Endothelial cell of umbilical vein (primary cell): ENCODE measurements around the gene GNAI1. TPM values are rescaled to one million over a fixed set of nuclear protein-coding genes. Genes with fewer than 3 reads are reported as not detected.

Experiments
- BruUV-seq: library from RNA; stranded (reverse); fragments of 400-500 nt; replicated peaks from 2 replicates; lab custom pipeline; 2021; lab: Mats Ljungman, UMichigan
- CTCF ChIA-PET: fragments of 300-600, 350-600 bp; sonication (Branson Sonifier 250); formaldehyde crosslinking; loops from one replicate; lab custom pipeline; 2021; ENCODE audit warnings: antibody characterized with exemption, inconsistent platforms; lab: Charles Lee
- POLR2A ChIA-PET: fragments of 300-600, 350-600 bp; sonication (Branson Sonifier 250); formaldehyde crosslinking; loops from one replicate; lab custom pipeline; 2021; ENCODE audit warnings: antibody characterized with exemption, inconsistent platforms; lab: Charles Lee
- DNase-seq: peaks from one replicate; pipeline ENCODE4 v3.0.0-alpha.2; 2011; ENCODE audit warnings: low read depth, low spot score
- FAIRE-seq: peaks from 2 replicates; lab custom pipeline; 2011; peaks lifted over from hg19 to GRCh38; lab: Jason Lieb, UNC
- H2AFZ ChIP-seq: 2 replicates; pipeline ENCODE4 v1.6.0; 2012; ENCODE audit warnings: low read depth, low read length, control low read depth, inconsistent platforms
- H3K27ac ChIP-seq: 2 replicates; pipeline ENCODE4 v1.5.1; 2011; ENCODE audit warnings: low read depth, mild to moderate bottlenecking, control low read depth, low read length, moderate library complexity; ENCODE audit not compliant: insufficient read depth
- H3K27me3 ChIP-seq, 2 experiments: 2 replicates each; pipeline versions ENCODE4 v1.6.0 to v1.6.1; 2011; ENCODE audit warnings: low read length in 2 of 2, mixed read lengths in 1 of 2; ENCODE audit not compliant: control insufficient read depth in 2 of 2, insufficient read depth in 2 of 2
- H3K36me3 ChIP-seq, 2 experiments: 2 replicates in 1 of 2; 3 replicates in 1 of 2; pipeline ENCODE4 v1.5.1; 2011; ENCODE audit warnings: low read length in 2 of 2, mild to moderate bottlenecking in 1 of 2, moderate library complexity in 1 of 2; ENCODE audit not compliant: control insufficient read depth in 2 of 2, insufficient read depth in 2 of 2; ENCODE audit errors: extremely low read depth in 1 of 2
- H3K4me1 ChIP-seq: 3 replicates; pipeline ENCODE4 v1.5.1; 2011; ENCODE audit warnings: mild to moderate bottlenecking, low read length; ENCODE audit not compliant: control insufficient read depth, insufficient read depth; ENCODE audit errors: extremely low read depth
- H3K4me2 ChIP-seq: 2 replicates; pipeline ENCODE4 v1.6.1; 2011; ENCODE audit warnings: low read length, control low read depth, mixed read lengths; ENCODE audit not compliant: insufficient read depth
- H3K4me3 ChIP-seq, 3 experiments: fragments of 200-600 bp in 1 of 3; sonication (generic), shearing (Covaris generic) in 1 of 3; replicated peaks in 1 of 3; 2 replicates each; pipeline ENCODE4 v1.5.1; 2011 to 2016; ENCODE audit warnings: control low read depth in 3 of 3, low read length in 3 of 3, mild to moderate bottlenecking in 2 of 3, inconsistent platforms in 1 of 3, low read depth in 1 of 3, moderate library complexity in 1 of 3; ENCODE audit not compliant: insufficient read depth in 1 of 3
- H3K79me2 ChIP-seq: 2 replicates; pipeline ENCODE4 v1.6.0; 2012; ENCODE audit warnings: low read length, inconsistent platforms; ENCODE audit not compliant: control insufficient read depth, insufficient read depth
- H3K9ac ChIP-seq: replicated peaks from 2 replicates; pipeline ENCODE3; 2011; ENCODE audit warnings: low read length, control low read depth; ENCODE audit not compliant: insufficient read depth; ENCODE audit errors: extremely low read depth
- H3K9me1 ChIP-seq: replicated peaks from 3 replicates; pipeline ENCODE4 v1.6.0; 2011; ENCODE audit warnings: mild to moderate bottlenecking, low read length; ENCODE audit not compliant: control insufficient read depth, insufficient read depth; ENCODE audit errors: extremely low read depth
- H3K9me3 ChIP-seq: replicated peaks from 2 replicates; pipeline ENCODE4 v1.5.1; 2012; ENCODE audit warnings: low read length, inconsistent platforms; ENCODE audit not compliant: control insufficient read depth, insufficient read depth
- H4K20me1 ChIP-seq: replicated peaks from 2 replicates; pipeline ENCODE3; 2011; ENCODE audit warnings: mild to moderate bottlenecking, low read length; ENCODE audit not compliant: control insufficient read depth, insufficient read depth; ENCODE audit errors: extremely low read depth
- EZH2 ChIP-seq: IDR thresholded peaks from 2 replicates; pipeline ENCODE4 v1.6.1; 2012; ENCODE audit warnings: borderline replicate concordance, low read depth, mild to moderate bottlenecking, moderate library complexity, low read length, inconsistent platforms; ENCODE audit not compliant: severe bottlenecking
- FOS ChIP-seq: IDR thresholded peaks from 2 replicates; pipeline ENCODE4 v1.6.1; 2011; ENCODE audit warnings: mild to moderate bottlenecking, low read length, moderate library complexity, borderline replicate concordance; ENCODE audit not compliant: insufficient read depth
- GATA2 ChIP-seq: IDR thresholded peaks from 2 replicates; pipeline ENCODE4 v1.7.0; 2011; ENCODE audit warnings: low read depth, mild to moderate bottlenecking, moderate library complexity, mixed read lengths, low read length; ENCODE audit not compliant: insufficient read length, insufficient read depth
- JUN ChIP-seq: IDR thresholded peaks from 2 replicates; pipeline ENCODE4 v1.6.1; 2011; ENCODE audit warnings: borderline replicate concordance, low read depth; ENCODE audit not compliant: insufficient read length, insufficient read depth
- MAX ChIP-seq: IDR thresholded peaks from 2 replicates; pipeline ENCODE4 v1.6.1; 2011; ENCODE audit not compliant: insufficient read depth, insufficient read length
- MYC ChIP-seq: IDR thresholded peaks from one replicate; pipeline ENCODE4 v1.6.1; 2011; ENCODE audit warnings: mild to moderate bottlenecking, low read depth, low read length
- POLR2A ChIP-seq: IDR thresholded peaks from 2 replicates; pipeline ENCODE4 v1.6.1; 2012; ENCODE audit warnings: low read depth, mild to moderate bottlenecking, control low read depth, low read length
- POLR2AphosphoS5 ChIP-seq: IDR thresholded peaks from 2 replicates; pipeline ENCODE4 v1.6.1; 2012; ENCODE audit warnings: low read depth, mild to moderate bottlenecking, control low read depth, low read length, moderate library complexity; ENCODE audit not compliant: insufficient read depth
- dilution Hi-C: fragments of 300-500 bp; cut with MboI; formaldehyde crosslinking; loops from one replicate; pipeline ENCODE4 v1.15.0; 2019; ENCODE audit warnings: low sequenced_read_pairs; ENCODE audit not compliant: extremely low pct_ligation_motif_present
- intact Hi-C: fragments of 100-400 bp; cut with micrococcal nuclease; formaldehyde crosslinking; loops from one replicate; pipeline ENCODE4 v1.10.0; 2022
- polyA plus RNA-seq, 4 experiments: library from polyadenylated mRNA; depleted of rRNA in 3 of 4; stranded (reverse) in 3 of 4; unstranded in 1 of 4; fragments of >200 nt; gene quantifications; 2 replicates each; pipeline versions ENCODE4 v1.2.1 to v1.2.3, GENCODE V29; 2011 to 2012; ENCODE audit warnings: missing spikeins in 1 of 4
- total RNA-seq: library from RNA; stranded (reverse); gene quantifications from 2 replicates; pipeline ENCODE4 v1.2.3, GENCODE V29; 2021
- TF ChIP-seq, protein P1 (sequence below), 2 donors: IDR thresholded peaks; 1 replicate in 1 of 2; 2 replicates in 1 of 2; pipeline ENCODE4 v1.5.1; 2011; ENCODE audit warnings: low read length in 2 of 2, mild to moderate bottlenecking in 2 of 2, moderate library complexity in 2 of 2, control low read depth in 1 of 2, inconsistent platforms in 1 of 2, low read depth in 1 of 2; ENCODE audit not compliant: insufficient read depth in 1 of 2; ENCODE audit errors: extremely low read depth in 1 of 2

Gene GNAI1
- total and polyA plus RNA-seq, 2 donors (not counting 3 experiments of a cell fraction or from before 2014, with no cell fraction given) = 7.5 to 15.0 TPM

DNA sequence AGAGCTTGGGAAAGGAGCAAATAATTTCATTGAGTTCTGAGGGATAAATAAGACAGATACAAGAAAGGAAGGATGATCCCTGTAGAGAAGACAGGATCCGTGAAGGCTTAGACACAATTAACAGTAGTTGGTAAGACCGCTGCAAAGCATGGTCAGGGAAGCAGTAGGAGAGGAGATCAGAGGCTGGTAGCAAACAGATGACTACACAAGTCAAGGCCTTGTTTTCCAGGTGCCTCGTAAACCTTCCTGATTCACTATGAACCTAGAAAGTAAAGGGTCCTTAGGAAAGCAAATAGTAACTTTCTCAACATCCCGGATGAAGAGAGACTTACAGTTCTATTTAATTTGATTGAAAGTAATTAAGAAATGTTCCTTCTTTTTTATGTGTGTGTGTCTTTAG is 118.6 kb downstream of the GNAI1 start:
- Histone ChIP-seq H3K27ac (no peak overlapping the region), H3K4me1 (no peaks in the 10 kb centered on the region), H3K4me3 (no peak overlapping the region), H3K36me3 (no peaks in the 10 kb centered on the region), H4K20me1 (no peaks in the 10 kb centered on the region), H3K9ac (no peak overlapping the region), H3K79me2 (no peaks in the 10 kb centered on the region), H2AFZ (no peak overlapping the region), H3K4me2 (no peak overlapping the region), H3K9me1 (no peaks in the 10 kb centered on the region), H3K27me3 (no peaks in the 10 kb centered on the region), H3K9me3 (no peaks in the 10 kb centered on the region)
- ChIA-PET CTCF (no interaction called here), POLR2A (no interaction called here)
- dilution Hi-C loops = no loop called here
- BruUV-seq = no TSS peak
- FAIRE-seq (no peak), DNase-seq (no peak)
- intact Hi-C loops = no loop called here
- TF ChIP-seq POLR2A = no peak
- TF ChIP-seq EZH2 = no peak
- TF ChIP-seq JUN = no peak
- TF ChIP-seq MAX = no peak
- TF ChIP-seq, protein P1, sequence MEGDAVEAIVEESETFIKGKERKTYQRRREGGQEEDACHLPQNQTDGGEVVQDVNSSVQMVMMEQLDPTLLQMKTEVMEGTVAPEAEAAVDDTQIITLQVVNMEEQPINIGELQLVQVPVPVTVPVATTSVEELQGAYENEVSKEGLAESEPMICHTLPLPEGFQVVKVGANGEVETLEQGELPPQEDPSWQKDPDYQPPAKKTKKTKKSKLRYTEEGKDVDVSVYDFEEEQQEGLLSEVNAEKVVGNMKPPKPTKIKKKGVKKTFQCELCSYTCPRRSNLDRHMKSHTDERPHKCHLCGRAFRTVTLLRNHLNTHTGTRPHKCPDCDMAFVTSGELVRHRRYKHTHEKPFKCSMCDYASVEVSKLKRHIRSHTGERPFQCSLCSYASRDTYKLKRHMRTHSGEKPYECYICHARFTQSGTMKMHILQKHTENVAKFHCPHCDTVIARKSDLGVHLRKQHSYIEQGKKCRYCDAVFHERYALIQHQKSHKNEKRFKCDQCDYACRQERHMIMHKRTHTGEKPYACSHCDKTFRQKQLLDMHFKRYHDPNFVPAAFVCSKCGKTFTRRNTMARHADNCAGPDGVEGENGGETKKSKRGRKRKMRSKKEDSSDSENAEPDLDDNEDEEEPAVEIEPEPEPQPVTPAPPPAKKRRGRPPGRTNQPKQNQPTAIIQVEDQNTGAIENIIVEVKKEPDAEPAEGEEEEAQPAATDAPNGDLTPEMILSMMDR (IDR thresholded peaks at IDR 0.05; ENCODE audit: extremely low read depth in 1 of 2, insufficient read depth in 1 of 2, low read depth in 1 of 2, low read length in 2 of 2) = no peak
- TF ChIP-seq FOS = no peak
- no peak for TF ChIP-seq MYC
- no peak for TF ChIP-seq POLR2AphosphoS5
- no peak for TF ChIP-seq GATA2
